ENCODE data around the gene KLHDC8B. TPM values are rescaled to one million over a fixed set of nuclear protein-coding genes. Genes with fewer than 3 reads are reported as not detected.

Gene KLHDC8B
- total and polyA plus RNA-seq, 4 donors, result 8.1 to 17.1 (median 9.4) TPM

DNA sequence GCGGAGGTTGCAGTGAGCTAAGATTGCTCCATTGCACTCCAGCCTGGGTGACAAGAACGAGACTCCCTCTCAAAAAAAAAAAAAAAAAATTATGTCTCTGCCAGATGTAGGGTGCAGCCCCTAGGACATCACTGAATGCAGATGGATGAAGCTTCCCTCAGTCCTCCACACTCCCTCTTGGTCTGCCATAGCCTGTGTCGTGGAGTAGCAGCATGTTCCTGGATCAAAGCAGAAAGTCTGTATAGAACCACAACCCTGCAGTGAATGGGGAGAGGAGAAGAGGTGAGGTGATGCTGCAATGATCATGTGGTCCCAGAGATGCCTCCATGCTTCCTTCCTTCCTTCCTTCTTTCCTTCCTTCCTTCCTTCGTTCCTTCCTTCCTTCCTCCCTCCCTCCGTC is 23.2 kb upstream of the KLHDC8B start:
- Histone ChIP-seq H3K36me3 (ENCODE audit: control insufficient read depth in 4 of 4, insufficient read depth in 3 of 4, low read depth in 1 of 4, low read length in 3 of 4) (no peaks in the 10 kb centered on the region), H3K27me3 (ENCODE audit: control insufficient read depth in 4 of 4, insufficient read depth in 4 of 4, low read length in 3 of 4) (no peaks in the 10 kb centered on the region), H3K9me3 (ENCODE audit: control insufficient read depth in 4 of 4, low read length in 3 of 4) (no peaks in the 10 kb centered on the region), H3K4me3 (ENCODE audit: low read depth in 1 of 3, low read length in 3 of 3) (no peak overlapping the region), H3K27ac (ENCODE audit: low read depth in 1 of 2, low read length in 2 of 2) (no peak overlapping the region), H3K4me1 (ENCODE audit: control insufficient read depth in 4 of 4, insufficient read depth in 4 of 4, low read length in 3 of 4) (no peaks in the 10 kb centered on the region), H3K9ac (ENCODE audit: low read depth in 1 of 2, low read length in 2 of 2) (no peak overlapping the region)
- WGBS, result 79% methylated on average over 5 of the region's 5 CpGs
- TF ChIP-seq EGR1 (IDR thresholded peaks at IDR 0.05; ENCODE audit: low read depth in 2 of 2), result no peak
- TF ChIP-seq HNF4A (conservative IDR thresholded peaks at IDR 0.05), result no peak
- TF ChIP-seq, protein P1, sequence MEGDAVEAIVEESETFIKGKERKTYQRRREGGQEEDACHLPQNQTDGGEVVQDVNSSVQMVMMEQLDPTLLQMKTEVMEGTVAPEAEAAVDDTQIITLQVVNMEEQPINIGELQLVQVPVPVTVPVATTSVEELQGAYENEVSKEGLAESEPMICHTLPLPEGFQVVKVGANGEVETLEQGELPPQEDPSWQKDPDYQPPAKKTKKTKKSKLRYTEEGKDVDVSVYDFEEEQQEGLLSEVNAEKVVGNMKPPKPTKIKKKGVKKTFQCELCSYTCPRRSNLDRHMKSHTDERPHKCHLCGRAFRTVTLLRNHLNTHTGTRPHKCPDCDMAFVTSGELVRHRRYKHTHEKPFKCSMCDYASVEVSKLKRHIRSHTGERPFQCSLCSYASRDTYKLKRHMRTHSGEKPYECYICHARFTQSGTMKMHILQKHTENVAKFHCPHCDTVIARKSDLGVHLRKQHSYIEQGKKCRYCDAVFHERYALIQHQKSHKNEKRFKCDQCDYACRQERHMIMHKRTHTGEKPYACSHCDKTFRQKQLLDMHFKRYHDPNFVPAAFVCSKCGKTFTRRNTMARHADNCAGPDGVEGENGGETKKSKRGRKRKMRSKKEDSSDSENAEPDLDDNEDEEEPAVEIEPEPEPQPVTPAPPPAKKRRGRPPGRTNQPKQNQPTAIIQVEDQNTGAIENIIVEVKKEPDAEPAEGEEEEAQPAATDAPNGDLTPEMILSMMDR (IDR thresholded peaks at IDR 0.05; ENCODE audit: low read depth, low read length, missing input control), result no peak
- no peak for TF ChIP-seq YY1 (IDR thresholded peaks at IDR 0.05)
- TF ChIP-seq, protein P2, sequence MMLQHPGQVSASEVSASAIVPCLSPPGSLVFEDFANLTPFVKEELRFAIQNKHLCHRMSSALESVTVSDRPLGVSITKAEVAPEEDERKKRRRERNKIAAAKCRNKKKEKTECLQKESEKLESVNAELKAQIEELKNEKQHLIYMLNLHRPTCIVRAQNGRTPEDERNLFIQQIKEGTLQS (IDR thresholded peaks at IDR 0.05), result no peak
- no peak for TF ChIP-seq GABPA (IDR thresholded peaks at IDR 0.05 in 1 of 2, conservative IDR thresholded peaks at IDR 0.05 in 1 of 2)
- TF ChIP-seq JUND (IDR thresholded peaks at IDR 0.05), result no peak
- TF ChIP-seq TAF1 (conservative IDR thresholded peaks at IDR 0.05), result no peak
- TF ChIP-seq RAD21 (IDR thresholded peaks at IDR 0.05), result no peak
- TF ChIP-seq, protein P3, sequence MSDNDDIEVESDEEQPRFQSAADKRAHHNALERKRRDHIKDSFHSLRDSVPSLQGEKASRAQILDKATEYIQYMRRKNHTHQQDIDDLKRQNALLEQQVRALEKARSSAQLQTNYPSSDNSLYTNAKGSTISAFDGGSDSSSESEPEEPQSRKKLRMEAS (IDR thresholded peaks at IDR 0.05), result no peak
- TF ChIP-seq, protein P4, sequence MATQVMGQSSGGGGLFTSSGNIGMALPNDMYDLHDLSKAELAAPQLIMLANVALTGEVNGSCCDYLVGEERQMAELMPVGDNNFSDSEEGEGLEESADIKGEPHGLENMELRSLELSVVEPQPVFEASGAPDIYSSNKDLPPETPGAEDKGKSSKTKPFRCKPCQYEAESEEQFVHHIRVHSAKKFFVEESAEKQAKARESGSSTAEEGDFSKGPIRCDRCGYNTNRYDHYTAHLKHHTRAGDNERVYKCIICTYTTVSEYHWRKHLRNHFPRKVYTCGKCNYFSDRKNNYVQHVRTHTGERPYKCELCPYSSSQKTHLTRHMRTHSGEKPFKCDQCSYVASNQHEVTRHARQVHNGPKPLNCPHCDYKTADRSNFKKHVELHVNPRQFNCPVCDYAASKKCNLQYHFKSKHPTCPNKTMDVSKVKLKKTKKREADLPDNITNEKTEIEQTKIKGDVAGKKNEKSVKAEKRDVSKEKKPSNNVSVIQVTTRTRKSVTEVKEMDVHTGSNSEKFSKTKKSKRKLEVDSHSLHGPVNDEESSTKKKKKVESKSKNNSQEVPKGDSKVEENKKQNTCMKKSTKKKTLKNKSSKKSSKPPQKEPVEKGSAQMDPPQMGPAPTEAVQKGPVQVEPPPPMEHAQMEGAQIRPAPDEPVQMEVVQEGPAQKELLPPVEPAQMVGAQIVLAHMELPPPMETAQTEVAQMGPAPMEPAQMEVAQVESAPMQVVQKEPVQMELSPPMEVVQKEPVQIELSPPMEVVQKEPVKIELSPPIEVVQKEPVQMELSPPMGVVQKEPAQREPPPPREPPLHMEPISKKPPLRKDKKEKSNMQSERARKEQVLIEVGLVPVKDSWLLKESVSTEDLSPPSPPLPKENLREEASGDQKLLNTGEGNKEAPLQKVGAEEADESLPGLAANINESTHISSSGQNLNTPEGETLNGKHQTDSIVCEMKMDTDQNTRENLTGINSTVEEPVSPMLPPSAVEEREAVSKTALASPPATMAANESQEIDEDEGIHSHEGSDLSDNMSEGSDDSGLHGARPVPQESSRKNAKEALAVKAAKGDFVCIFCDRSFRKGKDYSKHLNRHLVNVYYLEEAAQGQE (IDR thresholded peaks at IDR 0.05), result no peak
- TF ChIP-seq FOXA2 (IDR thresholded peaks at IDR 0.05), result no peak
- TF ChIP-seq NR2F2 (IDR thresholded peaks at IDR 0.05), result no peak
- TF ChIP-seq HNF4G (IDR thresholded peaks at IDR 0.05), result no peak
- no peak for DNase-seq (ENCODE audit: low spot score)

DNA sequence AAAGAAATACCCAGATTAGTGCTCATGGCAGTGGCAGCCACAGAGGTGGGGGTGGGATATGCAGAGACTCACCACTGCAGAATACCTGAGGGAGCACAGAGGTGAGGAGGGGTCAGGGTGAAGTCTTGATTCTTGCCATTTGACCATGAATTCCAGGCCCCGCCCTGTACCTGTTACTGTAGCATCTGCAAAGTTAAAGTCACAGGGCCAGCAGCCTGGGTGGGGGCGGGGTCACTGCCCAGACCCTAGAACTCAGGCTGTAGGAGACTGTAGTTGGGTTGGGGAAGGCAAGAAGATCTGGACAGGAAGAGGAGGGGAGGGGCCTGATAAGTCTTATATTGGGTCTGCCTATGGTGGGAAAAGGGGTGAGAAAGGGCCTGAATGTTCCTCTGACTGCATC is 19.8 kb upstream of the KLHDC8B start:
- WGBS, result 92% methylated on average over 2 of the region's 2 CpGs
- Histone ChIP-seq H3K4me3 (ENCODE audit: low read depth in 1 of 3, low read length in 3 of 3) (no peak overlapping the region), H3K9me3 (ENCODE audit: control insufficient read depth in 4 of 4, low read length in 3 of 4) (no peaks in the 10 kb centered on the region), H3K27me3 (ENCODE audit: control insufficient read depth in 4 of 4, insufficient read depth in 4 of 4, low read length in 3 of 4) (no peaks in the 10 kb centered on the region), H3K36me3 (ENCODE audit: control insufficient read depth in 4 of 4, insufficient read depth in 3 of 4, low read depth in 1 of 4, low read length in 3 of 4) (no peaks in the 10 kb centered on the region), H3K4me1 (ENCODE audit: control insufficient read depth in 4 of 4, insufficient read depth in 4 of 4, low read length in 3 of 4) (no peaks in the 10 kb centered on the region), H3K9ac (ENCODE audit: low read depth in 1 of 2, low read length in 2 of 2) (no peak overlapping the region), H3K27ac (ENCODE audit: low read depth in 1 of 2, low read length in 2 of 2) (no peak overlapping the region)
- no peak for DNase-seq (ENCODE audit: low spot score)
- TF ChIP-seq FOXA1 (IDR thresholded peaks at IDR 0.05) (no peak), FOXA2 (IDR thresholded peaks at IDR 0.05) (no peak)
- TF ChIP-seq, protein P1 (IDR thresholded peaks at IDR 0.05; ENCODE audit: low read depth, low read length, missing input control), result no peak
- TF ChIP-seq, protein P5, sequence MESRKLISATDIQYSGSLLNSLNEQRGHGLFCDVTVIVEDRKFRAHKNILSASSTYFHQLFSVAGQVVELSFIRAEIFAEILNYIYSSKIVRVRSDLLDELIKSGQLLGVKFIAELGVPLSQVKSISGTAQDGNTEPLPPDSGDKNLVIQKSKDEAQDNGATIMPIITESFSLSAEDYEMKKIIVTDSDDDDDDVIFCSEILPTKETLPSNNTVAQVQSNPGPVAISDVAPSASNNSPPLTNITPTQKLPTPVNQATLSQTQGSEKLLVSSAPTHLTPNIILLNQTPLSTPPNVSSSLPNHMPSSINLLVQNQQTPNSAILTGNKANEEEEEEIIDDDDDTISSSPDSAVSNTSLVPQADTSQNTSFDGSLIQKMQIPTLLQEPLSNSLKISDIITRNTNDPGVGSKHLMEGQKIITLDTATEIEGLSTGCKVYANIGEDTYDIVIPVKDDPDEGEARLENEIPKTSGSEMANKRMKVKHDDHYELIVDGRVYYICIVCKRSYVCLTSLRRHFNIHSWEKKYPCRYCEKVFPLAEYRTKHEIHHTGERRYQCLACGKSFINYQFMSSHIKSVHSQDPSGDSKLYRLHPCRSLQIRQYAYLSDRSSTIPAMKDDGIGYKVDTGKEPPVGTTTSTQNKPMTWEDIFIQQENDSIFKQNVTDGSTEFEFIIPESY (IDR thresholded peaks at IDR 0.05), result no peak
